T-cell (primary cell): Measurements from ENCODE around the gene SRPX. TPM values are rescaled to one million over a fixed set of nuclear protein-coding genes. Genes with fewer than 3 reads are reported as not detected.

Experiments used
- ATAC-seq, 4 experiments: fragments of 200-7000 bp in 3 of 4; fragments of 150-1000 bp in 1 of 4; cut with Tn5 transposase; replicated peaks in 1 of 4; 1 replicate in 3 of 4; 2 replicates in 1 of 4; pipeline ENCODE4 v1.10.0; 2021; ENCODE audit warnings: moderate library complexity in 3 of 4, mild to moderate bottlenecking in 2 of 4, moderate number of reproducible peaks in 1 of 4
- CTCF ChIA-PET, 2 donors: fragments of 300-600 bp; sonication (Branson Sonifier 250); formaldehyde crosslinking; loops; one replicate each; lab custom pipeline; 2022; ENCODE audit warnings: antibody characterized with exemption in 2 of 2; lab: Charles Lee
- POLR2A ChIA-PET, 2 donors: fragments of 300-600 bp; sonication (Branson Sonifier 250); formaldehyde crosslinking; loops; one replicate each; lab custom pipeline; 2022; ENCODE audit warnings: antibody characterized with exemption in 2 of 2; lab: Charles Lee
- DNase-seq, 35 experiments: peaks; one replicate each; pipeline versions ENCODE4 v3.0.0 to v3.0.0-alpha.2; 2013 to 2023
- H3K27ac ChIP-seq: one replicate; pipeline ENCODE4 v1.5.1; 2013; ENCODE audit warnings: low read length
- H3K27me3 ChIP-seq, 2 experiments: replicated peaks in 1 of 2; 1 replicate in 1 of 2; 2 replicates in 1 of 2; pipeline versions ENCODE4 v1.6.1 to v1.7.0; 2013; ENCODE audit warnings: low read length in 1 of 2, mixed read lengths in 1 of 2; ENCODE audit not compliant: control insufficient read depth in 2 of 2, insufficient read depth in 2 of 2; ENCODE audit errors: extremely low read depth in 1 of 2
- H3K36me3 ChIP-seq, 2 donors: 1 replicate in 1 of 2; 2 replicates in 1 of 2; pipeline versions ENCODE4 v1.6.1 to v1.7.0; 2013; ENCODE audit warnings: low read length in 1 of 2; ENCODE audit not compliant: control insufficient read depth in 2 of 2, insufficient read depth in 1 of 2; ENCODE audit errors: extremely low read depth in 1 of 2
- H3K4me1 ChIP-seq, 2 experiments: 1 replicate in 1 of 2; 2 replicates in 1 of 2; pipeline versions ENCODE4 v1.6.1 to v1.7.0; 2013; ENCODE audit warnings: low read length in 2 of 2, mixed read lengths in 1 of 2; ENCODE audit not compliant: insufficient read depth in 2 of 2, control insufficient read depth in 1 of 2; ENCODE audit errors: extremely low read depth in 1 of 2
- H3K4me3 ChIP-seq, 2 donors: 1 replicate in 1 of 2; 2 replicates in 1 of 2; pipeline versions ENCODE4 v1.5.1 to v1.7.0; 2013; ENCODE audit warnings: mild to moderate bottlenecking in 2 of 2, low read length in 1 of 2, moderate library complexity in 1 of 2; ENCODE audit not compliant: control insufficient read depth in 1 of 2; ENCODE audit errors: extremely low read depth in 1 of 2
- H3K9me3 ChIP-seq: 2 replicates; pipeline ENCODE4 v1.7.0; 2013
- H3K27ac Mint-ChIP-seq, 2 donors: one replicate each; pipeline ENCODE4 v1.8.0; 2020 to 2021; ENCODE audit warnings: mild to moderate bottlenecking in 2 of 2, mixed read lengths in 2 of 2
- H3K27me3 Mint-ChIP-seq, 2 donors: one replicate each; pipeline ENCODE4 v1.8.0; 2021 to 2022; ENCODE audit warnings: mixed read lengths in 2 of 2
- H3K36me3 Mint-ChIP-seq: one replicate; pipeline ENCODE4 v1.8.0; 2021; ENCODE audit warnings: mixed read lengths
- H3K4me1 Mint-ChIP-seq, 3 donors: one replicate each; pipeline ENCODE4 v1.8.0; 2020 to 2022; ENCODE audit warnings: mixed read lengths in 3 of 3, mild to moderate bottlenecking in 1 of 3
- H3K4me3 Mint-ChIP-seq, 3 donors: one replicate each; pipeline ENCODE4 v1.8.0; 2020 to 2022; ENCODE audit warnings: mild to moderate bottlenecking in 3 of 3, mixed read lengths in 3 of 3, moderate library complexity in 3 of 3
- H3K9me3 Mint-ChIP-seq, 3 donors: one replicate each; pipeline ENCODE4 v1.8.0; 2020 to 2022; ENCODE audit warnings: mixed read lengths in 3 of 3
- WGBS: methylation state at CpG from one replicate; pipeline ENCODE4 v1.1.5; 2013; ENCODE audit warnings: missing lambda C conversion rate; ENCODE audit not compliant: insufficient coverage; 5-methylcytosine and 5-hydroxymethylcytosine counted together
- total RNA-seq, 35 experiments: library from RNA in 6 of 35; stranded (reverse) in 6 of 35; fragments of 120-200 nt in 1 of 35; gene quantifications; one replicate each; pipeline versions ENCODE4 v1.2.1 to v1.2.4 and lab custom pipeline; 2013 to 2026

SRPX gene
- total RNA-seq, 5 donors from 2014 or later (not counting 1 experiment from before 2014, with no cell fraction given) = 0.13 to 0.15 TPM; not detected in 3

- Histone ChIP-seq H3K9me3 (no peaks in the 10 kb centered on the region), H3K4me3 (no peak overlapping the region), H3K36me3 (no peaks in the 10 kb centered on the region), H3K4me1 (no peaks in the 10 kb centered on the region), H3K27me3 (no peaks in the 10 kb centered on the region), H3K27ac (no peak overlapping the region)
- no peak for DNase-seq
- no peaks in the 10 kb centered on the region for H3K36me3 Mint-ChIP-seq
- no CpG with 5 or more reads among the region's 4 CpGs for WGBS
- POLR2A ChIA-PET = no interaction called here
- H3K27ac Mint-ChIP-seq = no peak overlapping the region
- H3K4me1 Mint-ChIP-seq = no peaks in the 10 kb centered on the region
- ATAC-seq = no peak
- CTCF ChIA-PET = no interaction called here
- no peaks in the 10 kb centered on the region for H3K9me3 Mint-ChIP-seq
- H3K27me3 Mint-ChIP-seq = peaks cover 3 to 30% of the 10 kb centered on the region in 2 donors
- no peak overlapping the region for H3K4me3 Mint-ChIP-seq
Measured at GRCh38 chrX:38211891-38212635, 8.6 kb downstream of the SRPX start.

DNA sequence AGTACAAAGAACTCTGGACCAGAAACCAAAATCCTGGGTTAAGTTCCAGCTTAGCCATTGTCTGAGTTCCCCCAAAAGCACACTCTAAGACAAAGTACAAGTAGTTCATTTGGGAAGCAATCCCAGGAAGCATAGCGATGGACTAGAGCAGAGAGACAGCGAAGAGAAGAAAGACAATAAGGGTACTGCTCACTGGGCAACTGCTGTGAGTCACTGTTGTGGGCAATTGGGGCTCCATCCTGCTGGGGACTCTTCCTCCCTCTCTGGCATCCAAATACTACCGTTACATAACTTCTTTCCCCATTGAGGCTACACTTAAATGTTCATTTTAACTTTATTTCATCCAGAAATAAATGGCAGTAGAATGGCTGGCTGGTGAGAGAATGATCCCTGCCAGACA lies 14.1 kb downstream of the SRPX start:
- Mint-ChIP-seq H3K27me3 (peaks cover 0 to 5% of the 10 kb centered on the region in 2 donors), H3K36me3 (no peaks in the 10 kb centered on the region), H3K4me3 (no peak overlapping the region), H3K27ac (no peak overlapping the region), H3K9me3 (no peaks in the 10 kb centered on the region), H3K4me1 (no peaks in the 10 kb centered on the region)
- ATAC-seq (no peak), DNase-seq (no peak)
- CTCF ChIA-PET = no interaction called here
- no CpG with 5 or more reads among the region's 3 CpGs for WGBS
- POLR2A ChIA-PET = no interaction called here
- no peaks in the 10 kb centered on the region for H3K4me1 ChIP-seq
- H3K36me3 ChIP-seq = no peaks in the 10 kb centered on the region
- H3K27ac ChIP-seq = no peak overlapping the region
- no peaks in the 10 kb centered on the region for H3K27me3 ChIP-seq
- H3K9me3 ChIP-seq = no peaks in the 10 kb centered on the region
- no peak overlapping the region for H3K4me3 ChIP-seq

- Histone ChIP-seq H3K27me3 (no peaks in the 10 kb centered on the region), H3K9me3 (no peaks in the 10 kb centered on the region), H3K4me1 (no peaks in the 10 kb centered on the region), H3K36me3 (no peaks in the 10 kb centered on the region), H3K27ac (no peak overlapping the region), H3K4me3 (no peak overlapping the region)
- no peak for DNase-seq
- no peak overlapping the region for H3K4me3 Mint-ChIP-seq
- no peak overlapping the region for H3K27ac Mint-ChIP-seq
- peaks cover 0 to 5% of the 10 kb centered on the region in 2 donors for H3K27me3 Mint-ChIP-seq
- ATAC-seq = no peak
- no peaks in the 10 kb centered on the region for H3K36me3 Mint-ChIP-seq
- ChIA-PET POLR2A (no interaction called here), CTCF (no interaction called here)
- no CpG with 5 or more reads among the region's 5 CpGs for WGBS
- H3K9me3 Mint-ChIP-seq = no peaks in the 10 kb centered on the region
- no peaks in the 10 kb centered on the region for H3K4me1 Mint-ChIP-seq
Measured at GRCh38 chrX:38206036-38206435, 14.6 kb downstream of the SRPX start.

- Mint-ChIP-seq H3K4me1 (no peaks in the 10 kb centered on the region), H3K9me3 (no peaks in the 10 kb centered on the region), H3K4me3 (no peak overlapping the region), H3K27me3 (peaks cover 0 to 5% of the 10 kb centered on the region in 2 donors), H3K36me3 (no peaks in the 10 kb centered on the region), H3K27ac (no peak overlapping the region)
- CTCF ChIA-PET = no interaction called here
- no peak for DNase-seq
- Histone ChIP-seq H3K4me3 (no peak overlapping the region), H3K9me3 (no peaks in the 10 kb centered on the region), H3K27me3 (no peaks in the 10 kb centered on the region), H3K27ac (no peak overlapping the region), H3K4me1 (no peaks in the 10 kb centered on the region), H3K36me3 (no peaks in the 10 kb centered on the region)
- no CpG with 5 or more reads among the region's 3 CpGs for WGBS
- POLR2A ChIA-PET = no interaction called here
- ATAC-seq = no peak
Measured at GRCh38 chrX:38205039-38205438, 15.6 kb downstream of the SRPX start.

DNA sequence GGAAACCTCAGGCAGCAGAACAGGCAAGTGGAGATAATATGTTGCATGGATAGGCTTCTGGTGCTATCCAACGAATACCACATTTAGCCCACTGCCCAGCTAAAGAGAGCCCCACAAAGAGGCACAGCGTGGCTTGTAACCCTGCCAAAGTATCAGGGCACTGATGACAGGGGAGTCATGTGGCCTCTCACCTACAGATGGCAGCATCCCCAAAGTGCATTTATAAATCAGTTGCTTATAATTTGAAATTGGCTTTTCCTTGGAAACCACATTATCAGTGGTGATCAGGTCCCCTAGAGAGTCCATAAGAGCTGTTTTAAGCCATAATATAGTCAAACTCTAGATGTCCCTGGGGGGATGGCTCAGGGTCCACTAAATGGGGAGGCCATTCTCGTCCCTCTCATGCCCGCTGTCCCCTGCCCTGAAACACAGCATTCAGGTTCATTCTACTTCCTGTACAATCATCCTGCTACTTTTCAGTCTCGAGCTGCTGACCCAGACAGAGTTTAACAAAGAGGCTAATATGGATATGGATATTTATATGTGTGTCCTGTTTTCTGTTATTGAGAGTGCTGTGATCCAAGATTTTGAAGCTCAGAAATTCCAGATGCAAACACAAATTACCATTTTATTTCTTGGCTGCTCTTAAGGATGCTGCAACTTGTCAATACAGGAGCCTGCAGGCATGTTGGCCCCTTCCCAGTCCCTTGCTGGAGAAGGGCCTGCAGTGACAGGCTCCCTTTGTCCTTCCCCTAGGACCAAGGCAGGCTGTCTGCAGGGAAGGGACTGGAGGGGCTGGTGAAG lies 28.5 kb downstream of the SRPX start:
- Histone ChIP-seq H3K27ac (no peak overlapping the region), H3K9me3 (no peaks in the 10 kb centered on the region), H3K27me3 (no peaks in the 10 kb centered on the region), H3K4me1 (no peaks in the 10 kb centered on the region), H3K4me3 (no peak overlapping the region), H3K36me3 (no peaks in the 10 kb centered on the region)
- ChIA-PET POLR2A (no interaction called here), CTCF (interaction anchor here in 1 of 2 donors (0.6 kb wide), 1 partner anchor 1692 kb away, joined by 4 read pairs; no protein-coding TSS in a partner anchor)
- H3K36me3 Mint-ChIP-seq = no peaks in the 10 kb centered on the region
- no peak overlapping the region for H3K27ac Mint-ChIP-seq
- no peak overlapping the region for H3K4me3 Mint-ChIP-seq
- WGBS = no CpG with 5 or more reads among the region's 5 CpGs
- no peaks in the 10 kb centered on the region for H3K4me1 Mint-ChIP-seq
- H3K27me3 Mint-ChIP-seq = peaks cover 17 to 38% of the 10 kb centered on the region in 2 donors
- DNase-seq (peak in 1 of 35 experiments; percentile 13), ATAC-seq (no peak)
- H3K9me3 Mint-ChIP-seq = no peaks in the 10 kb centered on the region

DNA sequence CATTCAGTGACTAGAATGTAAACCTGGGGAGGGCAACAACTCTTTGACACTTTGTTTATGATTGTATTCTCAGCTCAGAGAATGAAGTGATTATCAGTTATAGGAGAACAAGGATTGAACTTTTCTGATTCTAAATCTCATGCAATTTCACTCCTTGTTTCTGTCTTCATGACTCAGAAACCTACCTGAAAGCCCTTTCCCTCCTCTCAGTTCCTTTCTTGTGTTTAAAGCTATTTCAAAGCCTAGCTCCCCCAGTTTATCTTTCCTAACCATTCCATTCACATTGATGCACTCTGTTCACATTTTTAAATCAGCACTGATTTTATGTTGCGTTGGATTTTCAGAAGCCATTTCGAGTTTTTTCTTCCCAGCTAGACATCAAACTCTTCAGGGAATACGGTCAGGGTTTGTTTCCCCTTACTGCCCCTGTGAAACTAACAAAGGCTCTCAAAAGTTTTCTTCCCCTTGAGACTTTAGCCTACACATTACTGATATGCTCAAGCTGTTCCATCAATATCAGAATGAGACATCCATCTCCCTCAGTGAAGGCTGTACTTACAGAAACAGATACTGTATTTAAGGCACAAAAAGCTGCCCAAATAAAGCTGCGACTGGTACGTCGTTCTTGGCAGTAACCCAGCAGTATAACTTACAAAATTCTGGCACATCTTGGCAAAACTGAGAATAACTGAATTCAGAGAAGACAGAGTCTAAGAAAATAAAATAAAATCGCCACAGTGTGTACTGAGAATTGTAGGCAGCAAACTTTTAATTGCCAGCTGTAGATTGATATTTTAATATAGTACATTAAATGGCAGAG lies 31.0 kb downstream of the SRPX start:
- Mint-ChIP-seq H3K27ac (no peak overlapping the region), H3K4me1 (no peaks in the 10 kb centered on the region), H3K36me3 (no peaks in the 10 kb centered on the region), H3K4me3 (no peak overlapping the region), H3K9me3 (no peaks in the 10 kb centered on the region), H3K27me3 (peaks cover 9 to 38% of the 10 kb centered on the region in 2 donors)
- no peaks in the 10 kb centered on the region for H3K4me1 ChIP-seq
- no peaks in the 10 kb centered on the region for H3K36me3 ChIP-seq
- H3K27me3 ChIP-seq = no peaks in the 10 kb centered on the region
- ATAC-seq (no peak), DNase-seq (no peak)
- no CpG with 5 or more reads among the region's 7 CpGs for WGBS
- no peaks in the 10 kb centered on the region for H3K9me3 ChIP-seq
- ChIA-PET POLR2A (no interaction called here), CTCF (no interaction called here)
- H3K27ac ChIP-seq = no peak overlapping the region
- H3K4me3 ChIP-seq = no peak overlapping the region
